ENCODE results near the gene PTPRS.
A peak's percentile ranks its signal among the peaks of the same experiment; 100 is the strongest.

PTPRS gene

DNA sequence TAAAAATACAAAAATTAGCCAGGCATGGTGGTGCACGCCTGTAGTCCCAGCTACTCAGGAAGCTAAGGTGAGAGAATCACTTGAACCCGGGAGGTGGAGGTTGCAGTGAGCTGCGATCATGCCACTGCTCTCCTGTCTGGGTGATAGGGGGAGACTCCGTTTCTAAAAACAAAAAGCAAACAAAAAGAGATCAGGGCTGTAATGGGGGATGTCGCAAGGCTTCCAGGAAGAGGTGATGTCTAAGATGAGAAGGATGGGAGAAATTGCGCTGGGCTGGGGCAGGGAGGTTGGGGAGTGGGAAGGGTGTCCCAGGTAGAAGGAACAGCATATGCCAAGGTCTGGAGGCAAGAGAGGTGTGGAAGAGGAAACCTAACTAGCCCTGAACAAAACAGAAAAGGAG, 36.1 kb downstream of the PTPRS start:
- DNase-seq, result no peak

DNA sequence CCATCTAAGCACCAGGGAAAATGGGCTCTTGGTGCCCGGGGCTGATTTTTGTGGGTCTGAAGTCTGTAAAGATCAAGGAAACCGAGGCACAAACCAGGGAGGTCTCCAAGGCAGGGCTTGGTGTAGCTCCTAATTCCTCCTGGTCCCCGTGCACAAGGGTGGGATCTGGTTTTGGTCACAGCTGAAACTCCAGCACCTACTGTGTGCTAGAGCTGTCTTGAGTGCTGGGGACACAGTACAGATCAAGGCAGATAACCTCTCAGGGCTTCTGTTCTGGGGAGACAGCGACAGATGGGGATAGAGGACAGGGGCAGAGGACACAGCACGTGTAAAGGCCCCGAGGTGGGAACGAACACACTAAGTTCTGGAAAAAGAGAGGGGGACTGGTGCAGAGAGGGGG, 37.4 kb downstream of the PTPRS start:
- no peak for DNase-seq

- no peak for DNase-seq
Measured at GRCh38 chr19:5302396-5302795, 38.2 kb downstream of the PTPRS start.

- no peak for DNase-seq
Measured at GRCh38 chr19:5299137-5299536, 41.5 kb downstream of the PTPRS start.

DNA sequence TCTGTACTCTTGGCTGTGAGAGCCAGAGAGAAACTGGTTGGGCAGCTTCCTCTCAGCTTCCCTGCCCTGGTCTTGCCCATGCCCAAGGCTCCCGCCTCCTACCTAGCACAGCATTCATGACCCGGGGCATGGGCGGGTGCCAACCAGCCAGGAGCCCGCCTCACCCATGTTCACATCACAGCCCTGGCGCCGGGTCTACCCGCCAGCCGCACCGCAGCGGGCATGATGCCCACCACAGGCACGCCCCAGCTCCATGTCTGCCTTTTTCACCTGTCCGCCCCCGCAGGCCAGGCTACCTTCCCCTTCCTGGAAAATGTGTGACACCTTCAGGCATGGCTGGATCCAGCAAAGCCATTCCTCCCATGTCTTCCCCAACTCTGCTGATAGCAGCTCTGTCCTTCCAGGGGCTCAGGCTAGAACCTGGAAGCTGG, 42.1 kb downstream of the PTPRS start:
- no peak for DNase-seq

DNA sequence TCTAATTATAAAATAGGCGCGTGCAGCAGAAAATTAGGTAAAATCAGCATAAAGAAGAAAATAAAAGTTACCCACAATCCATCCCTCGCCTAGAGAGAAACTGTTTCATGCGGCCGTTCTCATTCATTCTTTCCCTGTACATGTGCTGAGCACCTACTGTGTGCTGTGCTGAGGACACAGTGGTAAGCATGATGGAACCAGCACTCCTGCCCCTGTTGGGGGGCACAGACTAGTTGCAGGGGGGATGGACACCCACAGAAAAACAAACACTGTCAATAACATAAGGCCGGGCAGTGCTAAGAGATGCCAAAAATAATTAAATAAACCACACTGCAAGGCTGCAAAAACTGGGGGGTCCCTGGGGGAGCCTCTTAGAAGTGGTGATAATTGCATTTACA, 43.3 kb downstream of the PTPRS start:
- DNase-seq, result no peak

DNA sequence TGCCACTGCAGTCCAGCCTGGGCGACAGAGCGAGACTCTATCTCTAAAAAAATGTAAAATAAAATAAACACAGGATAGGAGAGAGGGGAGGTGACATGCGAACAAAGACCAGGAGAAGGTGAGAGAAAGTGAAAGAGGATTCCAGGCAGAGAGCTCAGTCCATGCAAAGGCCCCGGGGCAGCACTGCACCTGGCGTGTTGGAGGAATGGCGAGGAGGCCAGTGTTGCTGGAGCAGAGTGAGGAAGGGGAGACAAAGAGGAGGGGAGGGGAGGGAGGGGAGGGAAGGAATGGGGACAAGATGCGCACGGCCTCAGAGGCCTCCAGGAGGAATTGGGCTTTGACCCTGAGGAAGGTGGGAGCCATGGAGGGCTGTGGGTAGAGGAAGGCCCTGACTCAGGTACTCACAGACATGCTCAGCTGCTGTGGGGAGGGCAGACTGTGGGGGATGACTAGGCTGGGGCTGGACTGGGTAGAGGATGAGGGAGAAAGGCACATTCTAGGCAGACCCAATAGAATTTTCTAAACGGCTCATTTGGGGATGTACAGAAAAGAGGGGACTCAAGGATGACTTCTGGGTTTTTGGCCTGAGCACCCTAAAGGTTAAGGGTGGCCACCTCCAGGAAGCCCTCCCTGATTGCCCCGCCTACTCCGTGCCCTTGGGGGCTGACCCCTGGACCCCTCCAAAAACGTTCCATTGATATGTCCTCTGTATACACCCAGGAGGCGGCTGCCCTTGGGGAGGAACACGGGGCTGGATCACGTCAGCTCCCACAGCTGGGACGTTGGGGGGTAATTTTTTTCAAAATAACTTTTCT, 43.9 kb downstream of the PTPRS start:
- no peak for DNase-seq

- DNase-seq, result no peak
Measured at GRCh38 chr19:5296021-5296420, 44.6 kb downstream of the PTPRS start.

- DNase-seq, result no peak
Measured at GRCh38 chr19:5294403-5295160, 46.0 kb downstream of the PTPRS start.

GRCh38 chr19:5293612-5294378, 46.8 kb downstream of the PTPRS start:
- DNase-seq, result no peak

GRCh38 chr19:5292822-5293611, 47.6 kb downstream of the PTPRS start:
- peak; percentile 27 for DNase-seq

DNA sequence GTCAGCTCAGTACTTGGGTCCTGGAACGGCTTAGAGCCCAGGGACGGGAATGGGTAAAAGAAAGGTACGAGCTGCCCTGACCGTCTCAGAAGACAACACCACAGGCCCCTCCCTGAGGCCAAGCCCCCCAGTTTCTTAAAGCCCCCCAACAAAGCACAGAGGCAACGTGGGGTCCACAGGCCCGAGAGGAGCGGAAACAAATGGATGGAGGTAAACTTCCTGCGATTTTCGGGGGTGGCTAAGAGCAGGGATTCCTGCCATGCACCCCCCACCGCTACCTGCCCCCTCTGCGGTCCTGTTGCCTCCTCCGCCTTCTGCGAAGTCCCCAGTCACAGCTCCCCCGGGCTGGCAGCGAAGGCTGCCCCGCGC, 48.2 kb downstream of the PTPRS start:
- DNase-seq, result no peak

- no peak for DNase-seq
Measured at GRCh38 chr19:5291588-5292193, 48.9 kb downstream of the PTPRS start.
